Testis (tissue), 3 donors: ENCODE results near the gene APIP. TPM values are rescaled to one million over a fixed set of nuclear protein-coding genes. Genes with fewer than 3 reads are reported as not detected.
"Not testable (repeated sequence)": the region's sequence is repeated elsewhere in the genome, so short reads cannot be mapped to it uniquely, and the experiment has no call there.

Experiments used
- DNase-seq: peaks from one replicate; pipeline ENCODE4 v3.0.0-alpha.2; 2019
- H3K27ac ChIP-seq, 2 donors: fragments of 200-600 bp; sonication (generic); one replicate each; pipeline ENCODE4 v1.5.1; 2019
- H3K27me3 ChIP-seq: fragments of 200-600 bp; sonication (generic); one replicate; pipeline ENCODE4 v1.5.1; 2019
- H3K36me3 ChIP-seq: fragments of 200-600 bp; sonication (generic); one replicate; pipeline ENCODE4 v1.5.1; 2017; ENCODE audit warnings: low read depth; ENCODE audit errors: missing control alignments
- H3K4me1 ChIP-seq: fragments of 200-600 bp; sonication (generic); one replicate; pipeline ENCODE4 v1.5.1; 2019
- H3K4me3 ChIP-seq, 2 donors: fragments of 200-600 bp; sonication (generic); one replicate each; pipeline ENCODE4 v1.5.1; 2017 to 2019
- H3K9me3 ChIP-seq: fragments of 200-600 bp; sonication (generic); one replicate; pipeline ENCODE4 v1.5.1; 2017
- CTCF ChIP-seq, 3 experiments: fragments of 450-650 bp in 2 of 3; fragments of 200-600 bp in 1 of 3; sonication (generic) in 1 of 3; IDR thresholded peaks; one replicate each; pipeline ENCODE4 v1.5.1; 2016 to 2019; ENCODE audit warnings: antibody characterized with exemption in 3 of 3, mild to moderate bottlenecking in 2 of 3, moderate library complexity in 1 of 3
- POLR2A ChIP-seq: fragments of 450-650 bp; IDR thresholded peaks from one replicate; pipeline ENCODE4 v1.6.1; 2017; ENCODE audit warnings: antibody characterized with exemption, mild to moderate bottlenecking, moderate library complexity
- WGBS, 2 donors: methylation state at CpG; one replicate each; pipeline ENCODE4 v1.1.5; 2018; 5-methylcytosine and 5-hydroxymethylcytosine counted together
- intact Hi-C: fragments of 100-400 bp; cut with DNase I; formaldehyde crosslinking; loops from one replicate; pipeline ENCODE4 v1.15.1; 2023; ENCODE audit warnings: low total_unique reads
- polyA plus RNA-seq: library from polyadenylated mRNA; stranded (reverse); fragments of 350-450 nt; fragmentation: Illumina TruSeq; extraction: RNeasy Lipid Tissue Mini Kit (QIAGEN cat#74804); gene quantifications from one replicate; pipeline ENCODE4 v1.2.3, GENCODE V29; 2014; ENCODE audit warnings: low read depth, low replicate concordance; ENCODE audit not compliant: insufficient read depth
- total RNA-seq, 2 donors: library from RNA; depleted of rRNA; stranded (reverse); fragments of >200 nt; gene quantifications; one replicate each; pipeline ENCODE4 v1.2.3, GENCODE V29; 2016

APIP gene
- total and polyA plus RNA-seq, 3 donors from 2014 or later = 20.2 to 28.9 (median 27.7) TPM

GRCh38 chr11:34916843-34917770 lies 928 bp upstream of the APIP start:
- Histone ChIP-seq H3K4me1 (peaks cover 7% of the 10 kb centered on the region), H3K27me3 (no peaks in the 10 kb centered on the region), H3K4me3 (peak overlapping the region; percentile 83 to 93), H3K27ac (peak overlapping the region; percentile 95 to 97), H3K36me3 (no peaks in the 10 kb centered on the region), H3K9me3 (no peaks in the 10 kb centered on the region)
- WGBS, 2 donors = 7 to 11% methylated on average over 23 of the region's 23 CpGs
- DNase-seq = peak; percentile 35
- TF ChIP-seq POLR2A = no peak
- no peak for TF ChIP-seq CTCF (IDR thresholded peaks at IDR 0.05)
- intact Hi-C loops = no loop called here

GRCh38 chr11:34915136-34916014 lies 804 bp downstream of the APIP start:
- 5 to 6% methylated on average over 33 to 34 of the region's 34 CpGs for WGBS, 2 donors
- peak; percentile 55 for DNase-seq
- Histone ChIP-seq H3K27ac (peak overlapping the region; percentile 95 to 97), H3K27me3 (no peaks in the 10 kb centered on the region), H3K9me3 (no peaks in the 10 kb centered on the region), H3K4me3 (peak overlapping the region; percentile 83 to 93), H3K4me1 (peaks cover 7% of the 10 kb centered on the region), H3K36me3 (no peaks in the 10 kb centered on the region)
- TF ChIP-seq POLR2A (no peak), CTCF (IDR thresholded peaks at IDR 0.05) (no peak)
- intact Hi-C loops = no loop called here

GRCh38 chr11:34913556-34913955 lies 2.6 kb downstream of the APIP start:
- H3K36me3 ChIP-seq, H3K9me3 ChIP-seq, H3K27me3 ChIP-seq, H3K4me1 ChIP-seq, H3K27ac ChIP-seq, DNase-seq, H3K4me3 ChIP-seq, intact Hi-C loops: not testable (repeated sequence)
- 92 to 97% methylated on average over 10 of the region's 10 CpGs for WGBS, 2 donors

- no peaks in the 10 kb centered on the region for H3K36me3 ChIP-seq
- DNase-seq = no peak
- intact Hi-C loops = no loop called here
- H3K27me3 ChIP-seq = no peaks in the 10 kb centered on the region
- TF ChIP-seq POLR2A = no peak
- no peak overlapping the region for H3K4me3 ChIP-seq
- H3K9me3 ChIP-seq = no peaks in the 10 kb centered on the region
- peaks cover 5% of the 10 kb centered on the region for H3K4me1 ChIP-seq
- 70 to 80% methylated on average over 2 of the region's 2 CpGs for WGBS, 2 donors
- H3K27ac ChIP-seq = no peak overlapping the region
These were observed 4.5 kb downstream of the APIP start for GRCh38 chr11:34911676-34912075.

- TF ChIP-seq CTCF (IDR thresholded peaks at IDR 0.05) (no peak), POLR2A (no peak)
- no peaks in the 10 kb centered on the region for H3K36me3 ChIP-seq
- no peak overlapping the region for H3K27ac ChIP-seq
- no peaks in the 10 kb centered on the region for H3K9me3 ChIP-seq
- no peak for DNase-seq
- intact Hi-C loops = no loop called here
- WGBS, 2 donors = 73 to 83% methylated on average over 1 of the region's 1 CpG
- H3K4me1 ChIP-seq = peaks cover 5% of the 10 kb centered on the region
- H3K27me3 ChIP-seq = no peaks in the 10 kb centered on the region
- H3K4me3 ChIP-seq = no peak overlapping the region
These were observed 5.4 kb downstream of the APIP start for GRCh38 chr11:34910817-34911216.
